ENCODE results near the gene NCR1.
A peak's percentile ranks its signal among the peaks of the same experiment; 100 is the strongest.

Gene NCR1

GRCh38 chr19:54881884-54882283, 24.1 kb upstream of the NCR1 start:
- WGBS = 71% methylated on average over 6 of the region's 6 CpGs
- Histone ChIP-seq H3K18ac (ENCODE audit: low read depth in 1 of 2, low read length in 2 of 2) (no peak overlapping the region), H3K9ac (ENCODE audit: low read length) (no peak overlapping the region), H2AFZ (ENCODE audit: low read depth, low read length) (no peak overlapping the region), H3K4ac (ENCODE audit: low read depth in 1 of 2, low read length in 2 of 2) (no peak overlapping the region), H4K91ac (ENCODE audit: low read length) (no peak overlapping the region), H2BK5ac (ENCODE audit: low read depth, low read length, poor library complexity, severe bottlenecking) (no peak overlapping the region), H3K9me3 (ENCODE audit: control insufficient read depth, low read length) (no peaks in the 10 kb centered on the region), H3K4me1 (ENCODE audit: control insufficient read depth, insufficient read depth, low read depth, low read length) (no peaks in the 10 kb centered on the region), H2BK120ac (ENCODE audit: low read depth, low read length) (no peak overlapping the region), H3K14ac (ENCODE audit: low read length in 2 of 2) (no peak overlapping the region), H3K36me3 (ENCODE audit: control insufficient read depth in 1 of 2, insufficient read depth in 2 of 2, low read depth in 1 of 2, low read length in 2 of 2) (no peaks in the 10 kb centered on the region), H3K4me3 (ENCODE audit: insufficient read depth in 1 of 2, low read depth in 1 of 2, low read length in 2 of 2) (no peak overlapping the region), H3K23ac (ENCODE audit: low read length in 2 of 2) (no peak overlapping the region), H3K27ac (ENCODE audit: low read length, poor library complexity, severe bottlenecking) (no peak overlapping the region), H2BK15ac (ENCODE audit: low read depth, poor library complexity, severe bottlenecking) (no peak overlapping the region), H3K4me2 (ENCODE audit: low read length, poor library complexity, severe bottlenecking) (no peak overlapping the region), H2BK12ac (ENCODE audit: low read length in 2 of 2) (no peak overlapping the region), H2AK5ac (ENCODE audit: low read length, severe bottlenecking) (no peak overlapping the region), H4K8ac (ENCODE audit: low read length) (no peak overlapping the region), H3K27me3 (ENCODE audit: control insufficient read depth in 1 of 2, insufficient read depth in 1 of 2, low read length in 2 of 2) (no peaks in the 10 kb centered on the region), H3K79me1 (replicated peaks; ENCODE audit: low read length, poor library complexity, severe bottlenecking) (no peaks in the 10 kb centered on the region)
- no peak for DNase-seq

DNA sequence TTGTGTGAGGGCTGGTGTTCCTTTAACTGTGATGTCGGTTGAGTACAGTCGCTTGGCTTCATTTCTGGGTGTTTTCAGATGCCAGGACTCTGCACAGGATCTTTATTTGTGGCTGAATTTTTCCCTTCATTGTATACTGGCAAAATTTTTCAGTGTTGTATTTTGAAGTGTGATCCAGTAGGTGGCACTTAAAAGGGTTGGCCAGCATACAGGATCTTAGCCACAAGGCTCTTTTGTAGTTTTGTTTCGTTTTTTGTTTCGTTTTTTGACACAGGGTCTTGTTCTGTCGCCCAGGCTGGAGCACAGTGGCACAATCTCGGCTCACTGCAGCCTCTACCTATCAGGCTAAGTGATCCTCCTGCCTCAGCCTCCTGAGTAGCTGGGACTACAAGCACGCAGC, 23.2 kb upstream of the NCR1 start:
- no peaks in the 10 kb centered on the region for H3K9me3 ChIP-seq (ENCODE audit: control insufficient read depth, low read length)
- no peaks in the 10 kb centered on the region for H3K27me3 ChIP-seq (ENCODE audit: control insufficient read depth in 1 of 2, insufficient read depth in 1 of 2, low read length in 2 of 2)
- WGBS = 78% methylated on average over 7 of the region's 7 CpGs
- no peak overlapping the region for H3K4me3 ChIP-seq (ENCODE audit: insufficient read depth in 1 of 2, low read depth in 1 of 2, low read length in 2 of 2)
- H3K27ac ChIP-seq (ENCODE audit: low read length, poor library complexity, severe bottlenecking) = no peak overlapping the region
- no peak overlapping the region for H3K18ac ChIP-seq (ENCODE audit: low read depth in 1 of 2, low read length in 2 of 2)
- H3K4me2 ChIP-seq (ENCODE audit: low read length, poor library complexity, severe bottlenecking) = no peak overlapping the region
- no peak overlapping the region for H4K8ac ChIP-seq (ENCODE audit: low read length)
- H2BK120ac ChIP-seq (ENCODE audit: low read depth, low read length) = no peak overlapping the region
- H3K23ac ChIP-seq (ENCODE audit: low read length in 2 of 2) = no peak overlapping the region
- no peak overlapping the region for H2BK12ac ChIP-seq (ENCODE audit: low read length in 2 of 2)
- H2AFZ ChIP-seq (ENCODE audit: low read depth, low read length) = no peak overlapping the region
- no peak overlapping the region for H2AK5ac ChIP-seq (ENCODE audit: low read length, severe bottlenecking)
- no peaks in the 10 kb centered on the region for H3K36me3 ChIP-seq (ENCODE audit: control insufficient read depth in 1 of 2, insufficient read depth in 2 of 2, low read depth in 1 of 2, low read length in 2 of 2)
- DNase-seq = no peak
- no peak overlapping the region for H3K14ac ChIP-seq (ENCODE audit: low read length in 2 of 2)
- no peaks in the 10 kb centered on the region for H3K79me1 ChIP-seq (replicated peaks; ENCODE audit: low read length, poor library complexity, severe bottlenecking)
- H2BK5ac ChIP-seq (ENCODE audit: low read depth, low read length, poor library complexity, severe bottlenecking) = no peak overlapping the region
- no peak overlapping the region for H4K91ac ChIP-seq (ENCODE audit: low read length)
- H3K9ac ChIP-seq (ENCODE audit: low read length) = no peak overlapping the region
- no peaks in the 10 kb centered on the region for H3K4me1 ChIP-seq (ENCODE audit: control insufficient read depth, insufficient read depth, low read depth, low read length)
- no peak overlapping the region for H2BK15ac ChIP-seq (ENCODE audit: low read depth, poor library complexity, severe bottlenecking)
- H3K4ac ChIP-seq (ENCODE audit: low read depth in 1 of 2, low read length in 2 of 2) = no peak overlapping the region

DNA sequence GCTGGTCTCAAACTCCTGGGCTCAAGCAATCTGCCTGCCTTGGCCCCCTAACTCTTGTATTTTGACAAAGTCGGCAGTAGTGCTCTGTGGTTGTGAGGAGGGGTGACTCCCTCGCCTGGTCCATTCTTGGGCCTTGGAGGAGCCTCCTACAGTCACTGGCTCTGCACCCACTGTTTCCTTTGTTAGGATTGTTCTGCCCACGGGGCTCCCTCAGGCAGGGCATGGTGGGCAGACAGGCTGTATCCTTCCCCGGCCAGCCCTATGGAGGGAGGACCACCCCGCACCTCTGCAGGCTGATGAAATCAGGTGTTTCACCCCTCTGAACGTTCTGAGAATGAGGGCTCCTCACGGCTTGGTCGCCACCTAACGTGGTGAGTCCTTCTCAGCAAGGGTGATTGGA, 22.7 kb upstream of the NCR1 start:
- Histone ChIP-seq H3K4me2 (ENCODE audit: low read length, poor library complexity, severe bottlenecking) (no peak overlapping the region), H3K18ac (ENCODE audit: low read depth in 1 of 2, low read length in 2 of 2) (no peak overlapping the region), H2BK15ac (ENCODE audit: low read depth, poor library complexity, severe bottlenecking) (no peak overlapping the region), H3K9ac (ENCODE audit: low read length) (no peak overlapping the region), H3K4me3 (ENCODE audit: insufficient read depth in 1 of 2, low read depth in 1 of 2, low read length in 2 of 2) (no peak overlapping the region), H2BK12ac (ENCODE audit: low read length in 2 of 2) (no peak overlapping the region), H2BK5ac (ENCODE audit: low read depth, low read length, poor library complexity, severe bottlenecking) (no peak overlapping the region), H3K14ac (ENCODE audit: low read length in 2 of 2) (no peak overlapping the region), H2AFZ (ENCODE audit: low read depth, low read length) (no peak overlapping the region), H2BK120ac (ENCODE audit: low read depth, low read length) (no peak overlapping the region), H3K79me1 (replicated peaks; ENCODE audit: low read length, poor library complexity, severe bottlenecking) (no peaks in the 10 kb centered on the region), H3K27me3 (ENCODE audit: control insufficient read depth in 1 of 2, insufficient read depth in 1 of 2, low read length in 2 of 2) (no peaks in the 10 kb centered on the region), H3K36me3 (ENCODE audit: control insufficient read depth in 1 of 2, insufficient read depth in 2 of 2, low read depth in 1 of 2, low read length in 2 of 2) (no peaks in the 10 kb centered on the region), H4K91ac (ENCODE audit: low read length) (no peak overlapping the region), H3K27ac (ENCODE audit: low read length, poor library complexity, severe bottlenecking) (no peak overlapping the region), H3K4me1 (ENCODE audit: control insufficient read depth, insufficient read depth, low read depth, low read length) (no peaks in the 10 kb centered on the region), H4K8ac (ENCODE audit: low read length) (no peak overlapping the region), H3K9me3 (ENCODE audit: control insufficient read depth, low read length) (no peaks in the 10 kb centered on the region), H2AK5ac (ENCODE audit: low read length, severe bottlenecking) (no peak overlapping the region), H3K23ac (ENCODE audit: low read length in 2 of 2) (no peak overlapping the region), H3K4ac (ENCODE audit: low read depth in 1 of 2, low read length in 2 of 2) (no peak overlapping the region)
- 74% methylated on average over 9 of the region's 9 CpGs for WGBS
- no peak for DNase-seq

GRCh38 chr19:54888239-54888638, 17.7 kb upstream of the NCR1 start:
- Histone ChIP-seq H3K9ac (ENCODE audit: low read length) (no peak overlapping the region), H3K9me3 (ENCODE audit: control insufficient read depth, low read length) (no peaks in the 10 kb centered on the region)
- WGBS = 92% methylated on average over 9 of the region's 10 CpGs

More at GRCh38 chr19:54888239-54888638, 17.7 kb upstream of the NCR1 start:
- Histone ChIP-seq H3K14ac (ENCODE audit: low read length in 2 of 2) (no peak overlapping the region), H2AFZ (ENCODE audit: low read depth, low read length) (peak overlapping the region; percentile 4), H2AK5ac (ENCODE audit: low read length, severe bottlenecking) (no peak overlapping the region), H2BK15ac (ENCODE audit: low read depth, poor library complexity, severe bottlenecking) (no peak overlapping the region), H3K4me3 (ENCODE audit: insufficient read depth in 1 of 2, low read depth in 1 of 2, low read length in 2 of 2) (no peak overlapping the region), H2BK5ac (ENCODE audit: low read depth, low read length, poor library complexity, severe bottlenecking) (no peak overlapping the region), H3K18ac (ENCODE audit: low read depth in 1 of 2, low read length in 2 of 2) (no peak overlapping the region), H2BK120ac (ENCODE audit: low read depth, low read length) (no peak overlapping the region), H2BK12ac (ENCODE audit: low read length in 2 of 2) (no peak overlapping the region), H3K36me3 (ENCODE audit: control insufficient read depth in 1 of 2, insufficient read depth in 2 of 2, low read depth in 1 of 2, low read length in 2 of 2) (no peaks in the 10 kb centered on the region), H3K4me1 (ENCODE audit: control insufficient read depth, insufficient read depth, low read depth, low read length) (no peaks in the 10 kb centered on the region), H3K4ac (ENCODE audit: low read depth in 1 of 2, low read length in 2 of 2) (no peak overlapping the region), H4K8ac (ENCODE audit: low read length) (no peak overlapping the region), H3K79me1 (replicated peaks; ENCODE audit: low read length, poor library complexity, severe bottlenecking) (no peaks in the 10 kb centered on the region), H3K27me3 (ENCODE audit: control insufficient read depth in 1 of 2, insufficient read depth in 1 of 2, low read length in 2 of 2) (no peaks in the 10 kb centered on the region), H3K4me2 (ENCODE audit: low read length, poor library complexity, severe bottlenecking) (no peak overlapping the region), H3K27ac (ENCODE audit: low read length, poor library complexity, severe bottlenecking) (no peak overlapping the region), H3K23ac (ENCODE audit: low read length in 2 of 2) (no peak overlapping the region), H4K91ac (ENCODE audit: low read length) (no peak overlapping the region)
- DNase-seq = no peak
